Ovary (tissue), 9 donors: ENCODE data around the gene OR6C1. TPM values are rescaled to one million over a fixed set of nuclear protein-coding genes. Genes with fewer than 3 reads are reported as not detected.
"Not testable (repeated sequence)": the region's sequence is repeated elsewhere in the genome, so short reads cannot be mapped to it uniquely, and the experiment has no call there.

ENCODE experiments used
- DNase-seq, 5 donors: peaks; one replicate each; pipeline ENCODE4 v3.0.0-alpha.2; 2019 to 2020
- H3K27ac ChIP-seq, 2 donors: fragments of 200-600 bp; one replicate each; pipeline versions ENCODE4 v1.5.1 to v1.8.0; 2019 to 2022
- H3K27me3 ChIP-seq: fragments of 200-600 bp; one replicate; pipeline ENCODE4 v1.8.0; 2022
- H3K36me3 ChIP-seq: fragments of 200-600 bp; sonication (generic); one replicate; pipeline ENCODE4 v1.5.1; 2019
- H3K4me1 ChIP-seq: one replicate; pipeline ENCODE4 v1.8.1; 2013; ENCODE audit warnings: mild to moderate bottlenecking, moderate library complexity; ENCODE audit not compliant: insufficient read depth
- H3K4me3 ChIP-seq: fragments of 200-600 bp; sonication (generic); one replicate; pipeline ENCODE4 v1.5.1; 2017
- H3K9me3 ChIP-seq, 2 donors: fragments of 200-600 bp in 1 of 2; sonication (generic) in 1 of 2; one replicate each; pipeline versions ENCODE4 v1.5.1 to v1.8.1; 2013 to 2019; ENCODE audit warnings: mild to moderate bottlenecking in 1 of 2, moderate library complexity in 1 of 2
- CTCF ChIP-seq, 3 donors: fragments of 450-650 bp in 2 of 3; fragments of 200-600 bp in 1 of 3; IDR thresholded peaks; one replicate each; pipeline versions ENCODE4 v1.5.1 to v1.8.0; 2016 to 2022; ENCODE audit warnings: antibody characterized with exemption in 3 of 3, mild to moderate bottlenecking in 1 of 3
- EP300 ChIP-seq: sonication (generic); formaldehyde crosslinking; IDR thresholded peaks from one replicate; pipeline ENCODE4 v1.6.1; 2017; ENCODE audit warnings: antibody characterized with exemption
- POLR2A ChIP-seq: fragments of 450-650 bp; IDR thresholded peaks from one replicate; pipeline ENCODE4 v1.6.1; 2017; ENCODE audit warnings: antibody characterized with exemption, mild to moderate bottlenecking, moderate library complexity
- WGBS, 3 donors: extraction: QIAGEN DNeasy Blood & Tissue Kit in 1 of 3; methylation state at CpG; one replicate each; pipeline versions ENCODE4 v1.1.5 to v1.1.7; 2013 to 2017; 5-methylcytosine and 5-hydroxymethylcytosine counted together
- intact Hi-C, 4 donors: fragments of 100-400 bp; cut with DNase I; formaldehyde crosslinking; loops; one replicate each; pipeline versions ENCODE4 v1.11.0 to v1.15.1; 2022 to 2023
- polyA plus RNA-seq, 2 donors: library from polyadenylated mRNA; stranded (reverse); fragments of 200-250 nt in 1 of 2; fragments of 350-450 nt in 1 of 2; fragmentation: Illumina TruSeq in 1 of 2; extraction: RNeasy Lipid Tissue Mini Kit (QIAGEN cat#74804) in 1 of 2; gene quantifications; one replicate each; pipeline ENCODE4 v1.2.3, GENCODE V29; 2013 to 2014
- total RNA-seq, 7 donors: library from RNA; depleted of rRNA in 2 of 7; stranded (reverse); fragments of >200 nt in 2 of 7; fragmentation: NEBNext Ultra II Directional in 3 of 7; extraction: Animal tissue kit (Norgen Biotek cat#: 25700) in 3 of 7; gene quantifications; one replicate each; pipeline versions ENCODE4 v1.1.0 to v1.2.4, GENCODE V29; 2016 to 2023
- donor health status: DM: no; HTN: no; CAD: no; lungs with moderate emphysema.
- donor health status: DM: no; HTN: no; CAD: no.
- donor health status: Bipolar disorder and iron deficiency.
- donor health status: DM: yes; HTN: yes; CAD: no.
- donor health status: DM: no; HTN: no; CAD: no.
- donor health status: DM: yes; HTN: yes; CAD: no.

Gene OR6C1
- total and polyA plus RNA-seq, 9 donors = not detected

GRCh38 chr12:55320201-55320600 lies 6.1 kb downstream of the OR6C1 start:
- Histone ChIP-seq H3K4me3 (no peak overlapping the region), H3K27me3 (no peaks in the 10 kb centered on the region), H3K36me3 (no peaks in the 10 kb centered on the region), H3K9me3 (no peaks in the 10 kb centered on the region), H3K27ac (no peak overlapping the region), H3K4me1 (no peaks in the 10 kb centered on the region)
- intact Hi-C loops = no loop called here
- DNase-seq = no peak
- no peak for TF ChIP-seq POLR2A
- no peak for TF ChIP-seq EP300
- no peak for TF ChIP-seq CTCF (IDR thresholded peaks at IDR 0.05)
- 68 to 81% (median 73%) methylated on average over 4 of the region's 4 CpGs for WGBS, 3 donors

GRCh38 chr12:55325801-55326200 lies 11.7 kb downstream of the OR6C1 start:
- H3K9me3 ChIP-seq, H3K4me3 ChIP-seq, H3K36me3 ChIP-seq, H3K4me1 ChIP-seq, intact Hi-C loops, H3K27me3 ChIP-seq, H3K27ac ChIP-seq, DNase-seq: not testable (repeated sequence)
- 89 to 92% (median 92%) methylated on average over 6 of the region's 6 CpGs for WGBS, 3 donors

- no peaks in the 10 kb centered on the region for H3K36me3 ChIP-seq
- no peak within 1 kb of the TSS for H3K27ac ChIP-seq
- TF ChIP-seq POLR2A = no peak
- TF ChIP-seq CTCF (IDR thresholded peaks at IDR 0.05) = no peak
- TF ChIP-seq EP300 = no peak
- H3K27me3 ChIP-seq = no peaks in the 10 kb centered on the region
- H3K4me1 ChIP-seq = no peaks in the 10 kb centered on the region
- H3K9me3 ChIP-seq = no peaks in the 10 kb centered on the region
- DNase-seq = no peak
- 87 to 98% (median 90%) methylated on average over 1 of the region's 1 CpG for WGBS, 3 donors
- no peak within 1 kb of the TSS for H3K4me3 ChIP-seq
- intact Hi-C loops = no loop called here
Observed at GRCh38 chr12:55330446-55330845, 16.3 kb downstream of the OR6C1 start, which contains the start of gene OR6C3. Gene OR6C3 (plus strand): TSS chr12:55330746. CDS start chr12:55331701, 955 bp downstream.

GRCh38 chr12:55336002-55336401 lies 21.9 kb downstream of the OR6C1 start:
- intact Hi-C loops = no loop called here

GRCh38 chr12:55355338-55355737 lies 41.2 kb downstream of the OR6C1 start:
- intact Hi-C loops = not testable (repeated sequence)
- 60 to 75% (median 64%) methylated on average over 4 of the region's 4 CpGs for WGBS, 3 donors

More at GRCh38 chr12:55336002-55336401, 21.9 kb downstream of the OR6C1 start:
- Histone ChIP-seq H3K4me1 (no peaks in the 10 kb centered on the region), H3K27me3 (no peaks in the 10 kb centered on the region), H3K36me3 (no peaks in the 10 kb centered on the region), H3K4me3 (no peak overlapping the region), H3K9me3 (no peaks in the 10 kb centered on the region), H3K27ac (no peak overlapping the region)
- no peak for TF ChIP-seq POLR2A
- TF ChIP-seq EP300 = no peak
- no peak for TF ChIP-seq CTCF (IDR thresholded peaks at IDR 0.05)
- no peak for DNase-seq
- 85 to 90% (median 89%) methylated on average over 10 of the region's 10 CpGs for WGBS, 3 donors

More at GRCh38 chr12:55355338-55355737, 41.2 kb downstream of the OR6C1 start:
- H3K4me1 ChIP-seq, DNase-seq, H3K27me3 ChIP-seq, H3K9me3 ChIP-seq, H3K36me3 ChIP-seq, H3K27ac ChIP-seq, H3K4me3 ChIP-seq: not testable (repeated sequence)
